Esophagus squamous epithelium (tissue), 5 donors: ENCODE results near the gene FBXW4. TPM values are rescaled to one million over a fixed set of nuclear protein-coding genes. Genes with fewer than 3 reads are reported as not detected.

Source experiments
- DNase-seq: peaks from one replicate; lab custom pipeline; 2025; lab: John Stamatoyannopoulos, UW
- H3K27ac ChIP-seq, 4 donors: fragments of 200-600 bp; sonication (generic); one replicate each; pipeline ENCODE4 v1.5.1; 2016 to 2019; ENCODE audit warnings: mild to moderate bottlenecking in 1 of 4
- H3K27me3 ChIP-seq, 4 donors: fragments of 200-600 bp; sonication (generic); 1 replicate in 3 of 4; 2 replicates in 1 of 4; pipeline versions ENCODE4 v1.5.1 to v1.6.0; 2017 to 2021; ENCODE audit warnings: antibody characterized with exemption in 1 of 4
- H3K36me3 ChIP-seq, 3 donors: fragments of 200-600 bp; sonication (generic); one replicate each; pipeline ENCODE4 v1.5.1; 2016 to 2019
- H3K4me1 ChIP-seq, 3 donors: fragments of 200-600 bp; sonication (generic); one replicate each; pipeline ENCODE4 v1.5.1; 2017 to 2019
- H3K4me3 ChIP-seq, 4 donors: fragments of 200-600 bp; sonication (generic); 1 replicate in 3 of 4; 2 replicates in 1 of 4; pipeline ENCODE4 v1.5.1; 2016 to 2019; ENCODE audit warnings: mild to moderate bottlenecking in 2 of 4, moderate library complexity in 1 of 4
- H3K9me3 ChIP-seq, 3 donors: fragments of 200-600 bp; sonication (generic); one replicate each; pipeline ENCODE4 v1.5.1; 2016 to 2019
- POLR2A ChIP-seq, 4 donors: fragments of 450-650 bp; IDR thresholded peaks; one replicate each; pipeline ENCODE4 v1.6.1; 2017; ENCODE audit warnings: antibody characterized with exemption in 4 of 4, mild to moderate bottlenecking in 4 of 4, moderate library complexity in 3 of 4
- WGBS, 2 donors: methylation state at CpG; one replicate each; pipeline ENCODE4 v1.1.5; 2018; 5-methylcytosine and 5-hydroxymethylcytosine counted together
- intact Hi-C: fragments of 100-400 bp; cut with DNase I; formaldehyde crosslinking; loops from one replicate; pipeline ENCODE4 v1.15.0; 2022
- total RNA-seq, 4 donors: library from RNA; depleted of rRNA; stranded (reverse); fragments of >200 nt; gene quantifications; one replicate each; pipeline ENCODE4 v1.1.0, GENCODE V29; 2016
- TF ChIP-seq, protein P1 (sequence below), 6 experiments: fragments of 450-650 bp in 4 of 6; fragments of 200-600 bp in 2 of 6; sonication (generic) in 2 of 6; IDR thresholded peaks; one replicate each; pipeline ENCODE4 v1.5.1; 2016 to 2019; ENCODE audit warnings: antibody characterized with exemption in 6 of 6, mild to moderate bottlenecking in 4 of 6, moderate library complexity in 4 of 6
- donor health status: DM: yes; HTN: yes; CAD: no.

FBXW4 gene
- total RNA-seq, 4 donors from 2014 or later, result 26.4 to 85.3 (median 44.0) TPM

DNA sequence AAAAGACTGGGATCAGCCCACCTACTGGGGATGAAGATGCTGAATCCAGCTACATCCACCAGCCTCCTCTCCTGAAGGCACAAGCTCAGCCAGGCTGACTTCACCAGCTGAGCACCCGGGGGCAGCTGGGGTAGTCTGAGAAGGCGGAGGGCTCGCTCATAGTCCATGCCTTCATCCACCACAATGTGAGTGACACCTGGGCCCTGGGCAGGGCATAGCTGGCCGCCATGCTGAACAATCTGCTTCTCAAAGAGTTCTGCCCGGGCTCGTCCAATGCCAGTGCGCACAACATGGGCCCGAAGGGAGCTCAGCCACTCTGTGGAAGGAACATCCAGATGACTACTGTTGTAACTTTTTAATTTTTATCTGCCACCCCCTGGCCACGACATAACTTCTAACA lies 109.1 kb downstream of the FBXW4 start:
- H3K4me1 ChIP-seq, result peaks cover 15 to 28% (median 17%) of the 10 kb centered on the region in 3 donors
- H3K27me3 ChIP-seq, result no peaks in the 10 kb centered on the region
- 86 to 93% methylated on average over 4 to 6 of the region's 9 CpGs for WGBS, 2 donors
- TF ChIP-seq, protein P1, sequence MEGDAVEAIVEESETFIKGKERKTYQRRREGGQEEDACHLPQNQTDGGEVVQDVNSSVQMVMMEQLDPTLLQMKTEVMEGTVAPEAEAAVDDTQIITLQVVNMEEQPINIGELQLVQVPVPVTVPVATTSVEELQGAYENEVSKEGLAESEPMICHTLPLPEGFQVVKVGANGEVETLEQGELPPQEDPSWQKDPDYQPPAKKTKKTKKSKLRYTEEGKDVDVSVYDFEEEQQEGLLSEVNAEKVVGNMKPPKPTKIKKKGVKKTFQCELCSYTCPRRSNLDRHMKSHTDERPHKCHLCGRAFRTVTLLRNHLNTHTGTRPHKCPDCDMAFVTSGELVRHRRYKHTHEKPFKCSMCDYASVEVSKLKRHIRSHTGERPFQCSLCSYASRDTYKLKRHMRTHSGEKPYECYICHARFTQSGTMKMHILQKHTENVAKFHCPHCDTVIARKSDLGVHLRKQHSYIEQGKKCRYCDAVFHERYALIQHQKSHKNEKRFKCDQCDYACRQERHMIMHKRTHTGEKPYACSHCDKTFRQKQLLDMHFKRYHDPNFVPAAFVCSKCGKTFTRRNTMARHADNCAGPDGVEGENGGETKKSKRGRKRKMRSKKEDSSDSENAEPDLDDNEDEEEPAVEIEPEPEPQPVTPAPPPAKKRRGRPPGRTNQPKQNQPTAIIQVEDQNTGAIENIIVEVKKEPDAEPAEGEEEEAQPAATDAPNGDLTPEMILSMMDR (IDR thresholded peaks at IDR 0.05), result no peak
- no peak for TF ChIP-seq POLR2A (IDR thresholded peaks at IDR 0.05)
- H3K27ac ChIP-seq, result no peak overlapping the region
- intact Hi-C loops, result no loop called here
- peaks cover 0 to 52% (median 6%) of the 10 kb centered on the region in 3 donors for H3K36me3 ChIP-seq
- no peak for DNase-seq
- H3K9me3 ChIP-seq, result no peaks in the 10 kb centered on the region
- no peak overlapping the region for H3K4me3 ChIP-seq

DNA sequence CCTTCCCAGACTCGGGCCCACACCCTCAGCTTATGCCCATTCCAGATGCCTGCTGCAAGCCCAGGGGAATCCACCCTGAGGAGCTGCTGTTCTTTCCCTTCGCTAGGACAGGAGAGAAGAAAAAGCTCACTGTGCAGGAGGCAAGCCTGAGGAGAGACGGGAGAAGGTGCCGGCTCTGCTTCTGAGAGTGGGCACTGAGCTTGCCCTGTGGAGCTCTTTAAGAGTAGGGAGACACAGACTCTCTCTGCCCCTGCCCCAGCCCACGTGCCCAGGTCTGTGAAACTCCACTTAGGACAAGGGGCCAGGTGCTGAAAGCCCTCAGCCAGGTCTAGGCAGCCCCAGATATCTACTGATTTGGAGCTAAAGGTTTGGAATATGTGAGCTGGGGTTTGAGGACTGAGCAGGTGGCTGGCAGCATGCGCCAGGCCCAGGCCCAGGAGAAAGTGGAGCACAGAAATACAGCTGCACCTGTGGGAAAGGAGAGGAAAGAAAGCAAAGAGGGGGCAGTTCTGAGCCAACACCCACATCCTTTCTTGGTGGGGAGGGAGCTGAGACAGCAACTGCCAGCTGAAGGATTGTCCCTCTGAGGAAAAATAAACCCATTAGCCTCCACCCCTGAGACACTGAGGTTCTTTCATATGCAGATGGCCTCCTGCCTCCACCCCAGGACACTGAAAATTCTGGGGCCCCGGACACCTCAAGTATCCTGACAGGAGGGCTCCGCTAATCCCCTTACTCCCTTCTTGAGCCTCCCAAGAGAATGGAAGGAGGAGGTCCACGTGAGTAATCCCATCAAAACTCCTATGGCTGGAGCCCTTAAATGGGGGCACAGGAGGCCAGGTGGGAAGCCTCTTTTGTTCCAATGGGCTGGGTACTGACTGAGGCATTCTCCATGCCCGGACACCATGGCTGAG lies 114.2 kb downstream of the FBXW4 start:
- TF ChIP-seq POLR2A (IDR thresholded peaks at IDR 0.05), result no peak
- TF ChIP-seq, protein P1 (IDR thresholded peaks at IDR 0.05), result no peak
- Histone ChIP-seq H3K9me3 (no peaks in the 10 kb centered on the region), H3K27ac (no peak overlapping the region), H3K4me1 (no peaks in the 10 kb centered on the region), H3K36me3 (peaks cover 6 to 91% (median 12%) of the 10 kb centered on the region in 3 donors), H3K27me3 (no peaks in the 10 kb centered on the region), H3K4me3 (no peak overlapping the region)
- intact Hi-C loops, result no loop called here
- WGBS, 2 donors, result 72 to 74% methylated on average over 4 to 5 of the region's 10 CpGs
- no peak for DNase-seq

DNA sequence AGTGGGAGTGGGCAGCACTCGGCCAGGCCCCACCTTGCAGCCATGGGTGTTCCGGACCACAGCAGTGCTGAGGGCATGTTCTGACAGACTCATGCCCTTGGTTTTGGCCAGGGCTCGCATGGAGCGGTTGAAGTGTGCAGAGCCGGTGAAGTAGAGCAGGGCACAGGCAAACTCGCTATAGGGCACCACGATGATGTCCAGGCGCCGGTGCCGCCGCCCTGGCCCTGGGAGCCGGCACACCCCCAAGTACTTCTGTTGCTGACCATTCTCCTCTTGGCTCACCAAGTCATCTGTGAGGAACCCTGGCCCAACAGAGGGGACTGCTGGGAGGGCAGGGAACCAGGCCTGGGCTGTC lies 115.5 kb downstream of the FBXW4 start:
- H3K9me3 ChIP-seq, result no peaks in the 10 kb centered on the region
- no peak overlapping the region for H3K27ac ChIP-seq
- intact Hi-C loops, result loop anchor here (10.0 kb wide), 1 partner anchor 285 kb away; no protein-coding TSS in a partner anchor
- H3K4me1 ChIP-seq, result no peaks in the 10 kb centered on the region
- WGBS, 2 donors, result 76 to 96% methylated on average over 4 to 8 of the region's 12 CpGs
- H3K27me3 ChIP-seq, result no peaks in the 10 kb centered on the region
- DNase-seq, result no peak
- no peak overlapping the region for H3K4me3 ChIP-seq
- no peak for TF ChIP-seq POLR2A (IDR thresholded peaks at IDR 0.05)
- TF ChIP-seq, protein P1 (IDR thresholded peaks at IDR 0.05), result no peak
- peaks cover 6 to 78% (median 12%) of the 10 kb centered on the region in 3 donors for H3K36me3 ChIP-seq

DNA sequence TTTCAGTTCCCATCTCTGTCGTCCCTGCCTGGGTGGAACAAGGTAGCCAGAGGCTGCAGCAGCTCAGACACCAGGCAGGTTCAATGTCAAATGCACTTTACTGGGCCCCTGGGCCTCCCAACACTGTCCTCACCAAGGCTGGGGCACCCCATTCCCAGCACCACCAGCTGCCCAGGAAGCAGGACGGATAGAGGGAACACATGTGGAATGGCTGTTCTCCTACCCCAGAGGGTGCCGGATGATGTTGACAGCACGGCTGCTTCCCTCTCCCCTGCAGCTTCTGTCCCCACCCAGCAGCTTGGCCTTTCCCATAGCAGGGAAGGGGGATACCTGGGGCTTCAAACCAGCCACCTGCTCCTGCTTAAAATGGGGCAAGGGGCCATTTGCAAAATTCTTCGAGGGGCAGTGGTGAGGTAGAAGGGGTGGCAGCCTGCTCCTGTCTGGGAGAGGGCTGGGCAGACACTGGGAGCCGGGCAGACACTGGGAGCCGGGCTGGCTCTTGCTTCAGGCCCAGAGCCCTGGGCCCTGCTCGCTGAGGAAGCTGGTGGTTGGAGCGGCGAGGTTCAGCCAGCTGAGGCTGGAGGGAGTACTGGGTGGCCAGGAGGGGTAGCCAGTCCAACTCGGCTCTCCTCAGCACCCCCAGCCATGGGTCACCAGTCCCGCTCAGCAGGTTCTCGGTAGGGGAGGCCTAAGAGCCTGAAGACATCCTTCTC lies 116.0 kb downstream of the FBXW4 start:
- Histone ChIP-seq H3K4me3 (no peak overlapping the region), H3K4me1 (no peaks in the 10 kb centered on the region), H3K9me3 (no peaks in the 10 kb centered on the region), H3K36me3 (peaks cover 6 to 73% (median 12%) of the 10 kb centered on the region in 3 donors), H3K27me3 (no peaks in the 10 kb centered on the region), H3K27ac (no peak overlapping the region)
- no peak for TF ChIP-seq POLR2A (IDR thresholded peaks at IDR 0.05)
- DNase-seq, result no peak
- intact Hi-C loops, result loop anchor here (10.0 kb wide), 1 partner anchor 284 kb away; no protein-coding TSS in a partner anchor
- WGBS, 2 donors, result 94 to 98% methylated on average over 4 to 7 of the region's 13 CpGs

DNA sequence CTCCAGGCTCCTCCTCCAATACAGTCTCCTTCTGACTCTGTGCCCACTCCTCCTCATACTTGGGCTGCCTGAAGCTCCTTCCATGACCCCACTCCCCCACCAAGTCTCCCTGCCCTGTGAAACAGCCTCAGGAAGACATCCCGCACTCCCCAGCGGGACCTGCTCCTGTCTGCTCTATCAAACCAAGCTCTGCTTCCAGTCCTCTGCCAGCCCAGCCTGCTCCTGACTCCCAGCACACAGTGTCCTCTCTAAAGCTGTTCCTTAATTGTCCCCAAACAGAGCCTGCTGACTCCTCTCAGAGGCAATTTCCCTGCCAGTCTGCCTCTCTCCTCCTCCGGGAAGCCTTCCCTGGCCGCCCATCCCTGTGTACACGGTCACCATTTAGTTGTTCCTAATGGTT lies 116.8 kb downstream of the FBXW4 start:
- DNase-seq, result no peak
- no peak for TF ChIP-seq POLR2A (IDR thresholded peaks at IDR 0.05)
- TF ChIP-seq, protein P1 (IDR thresholded peaks at IDR 0.05), result no peak
- intact Hi-C loops, result loop anchor here (10.0 kb wide), 1 partner anchor 283 kb away; no protein-coding TSS in a partner anchor
- 76 to 81% methylated on average over 5 of the region's 5 CpGs for WGBS, 2 donors
- H3K9me3 ChIP-seq, result peaks cover 0 to 3% (median 0%) of the 10 kb centered on the region in 3 donors
- no peak overlapping the region for H3K27ac ChIP-seq
- no peaks in the 10 kb centered on the region for H3K27me3 ChIP-seq
- peaks cover 6 to 65% (median 12%) of the 10 kb centered on the region in 3 donors for H3K36me3 ChIP-seq
- no peaks in the 10 kb centered on the region for H3K4me1 ChIP-seq
- H3K4me3 ChIP-seq, result no peak overlapping the region
